Progenitor cell of endocrine pancreas (in vitro differentiated cells): ENCODE data around the gene PI4K2A. TPM values are rescaled to one million over a fixed set of nuclear protein-coding genes. Genes with fewer than 3 reads are reported as not detected.

Experiments
- DNase-seq: peaks from one replicate; pipeline ENCODE4 v3.0.0; 2021; ENCODE audit warnings: low spot score; ENCODE audit not compliant: unreplicated experiment
- H3K27ac Mint-ChIP-seq: 2 replicates; pipeline ENCODE4 v1.8.0; 2021; ENCODE audit warnings: mild to moderate bottlenecking, moderate library complexity, mixed read lengths
- H3K27me3 Mint-ChIP-seq: 2 replicates; pipeline ENCODE4 v1.8.0; 2021; ENCODE audit warnings: mixed read lengths
- H3K36me3 Mint-ChIP-seq: 2 replicates; pipeline ENCODE4 v1.8.0; 2022; ENCODE audit warnings: mixed read lengths; ENCODE audit not compliant: insufficient read depth
- H3K4me1 Mint-ChIP-seq: 2 replicates; pipeline ENCODE4 v1.8.0; 2021; ENCODE audit warnings: low read depth, mixed read lengths
- H3K4me3 Mint-ChIP-seq: 2 replicates; pipeline ENCODE4 v1.8.0; 2021; ENCODE audit warnings: low read depth, mild to moderate bottlenecking, moderate library complexity, mixed read lengths
- H3K9me3 Mint-ChIP-seq: 2 replicates; pipeline ENCODE4 v1.8.0; 2021; ENCODE audit warnings: low read depth, mixed read lengths
- CTCF ChIP-seq: fragments of 200-600 bp; sonication (generic); IDR thresholded peaks from one replicate; pipeline ENCODE4 v1.5.0; 2021; ENCODE audit warnings: antibody characterized with exemption, mild to moderate bottlenecking; ENCODE audit not compliant: unreplicated experiment
- total RNA-seq: library from RNA; stranded (reverse); gene quantifications from 2 replicates; pipeline ENCODE4 v1.2.1, GENCODE V29; 2021

Gene PI4K2A
- total RNA-seq, 1 donor from 2014 or later: 18.9 TPM

GRCh38 chr10:97719602-97720001 is 79.1 kb downstream of the PI4K2A start:
- Mint-ChIP-seq H3K27me3 (peaks cover 18% of the 10 kb centered on the region), H3K9me3 (no peaks in the 10 kb centered on the region), H3K27ac (no peak overlapping the region), H3K4me1 (peaks cover 6% of the 10 kb centered on the region), H3K36me3 (peaks cover 2% of the 10 kb centered on the region), H3K4me3 (no peak overlapping the region)
- DNase-seq: no peak
- no peak for TF ChIP-seq CTCF

- Mint-ChIP-seq H3K4me3 (no peak overlapping the region), H3K4me1 (peaks cover 4% of the 10 kb centered on the region), H3K9me3 (no peaks in the 10 kb centered on the region), H3K27ac (no peak overlapping the region), H3K36me3 (peaks cover 2% of the 10 kb centered on the region), H3K27me3 (no peaks in the 10 kb centered on the region)
- TF ChIP-seq CTCF: no peak
- no peak for DNase-seq
Observed at GRCh38 chr10:97721871-97722780, 81.7 kb downstream of the PI4K2A start.

- DNase-seq: no peak
- Mint-ChIP-seq H3K27ac (no peak overlapping the region), H3K9me3 (no peaks in the 10 kb centered on the region), H3K4me1 (peaks cover 3% of the 10 kb centered on the region), H3K27me3 (no peaks in the 10 kb centered on the region), H3K4me3 (no peak overlapping the region), H3K36me3 (peaks cover 2% of the 10 kb centered on the region)
- TF ChIP-seq CTCF: no peak
Observed at GRCh38 chr10:97723001-97723400, 82.5 kb downstream of the PI4K2A start.

GRCh38 chr10:97724341-97724941 is 84.0 kb downstream of the PI4K2A start:
- H3K27me3 Mint-ChIP-seq: no peaks in the 10 kb centered on the region
- H3K27ac Mint-ChIP-seq: no peak overlapping the region
- no peak for DNase-seq
- H3K4me1 Mint-ChIP-seq: peaks cover 3% of the 10 kb centered on the region
- no peak overlapping the region for H3K4me3 Mint-ChIP-seq
- no peaks in the 10 kb centered on the region for H3K9me3 Mint-ChIP-seq
- no peak for TF ChIP-seq CTCF
- H3K36me3 Mint-ChIP-seq: peaks cover 2% of the 10 kb centered on the region

Other genes starting within 250 kb of the PI4K2A start
- gene RRP12, start 239.3 kb upstream of the PI4K2A start, total RNA-seq: 33.5 and 36.6 TPM in 2 replicates
- 130 and 137 TPM in 2 replicates for gene PGAM1, start 214.5 kb upstream of the PI4K2A start, total RNA-seq
- gene EXOSC1, start 194.7 kb upstream of the PI4K2A start, total RNA-seq: 38.0 and 41.5 TPM in 2 replicates
- 59.6 and 64.9 TPM in 2 replicates for gene ZDHHC16, start 194.5 kb upstream of the PI4K2A start, total RNA-seq
- 80.6 and 82.1 TPM in 2 replicates for gene MMS19, start 142.2 kb upstream of the PI4K2A start, total RNA-seq
- 9.0 and 9.2 TPM in 2 replicates for gene UBTD1, start 141.7 kb upstream of the PI4K2A start, total RNA-seq
- not detected in 2 replicates for gene ANKRD2, start 67.9 kb upstream of the PI4K2A start, total RNA-seq
- gene HOGA1, start 56.3 kb upstream of the PI4K2A start, total RNA-seq: 10.5 and 11.9 TPM in 2 replicates
- gene C10orf62, start 51.0 kb upstream of the PI4K2A start, total RNA-seq: 0.91 and 0.96 TPM in 2 replicates
- gene MORN4, start 7.2 kb upstream of the PI4K2A start, total RNA-seq: 21.1 and 24.3 TPM in 2 replicates
- 4.3 TPM in 2 replicates for gene AVPI1, start 46.6 kb downstream of the PI4K2A start, total RNA-seq
- gene MARVELD1, start 73.1 kb downstream of the PI4K2A start, total RNA-seq: 14.3 and 14.7 TPM in 2 replicates
- gene ZFYVE27, start 96.5 kb downstream of the PI4K2A start, total RNA-seq: 43.4 and 44.2 TPM in 2 replicates
- 73.1 and 81.0 TPM in 2 replicates for gene SFRP5, start 131.3 kb downstream of the PI4K2A start, total RNA-seq
- 1.1 and 1.4 TPM in 2 replicates for gene GOLGA7B, start 209.2 kb downstream of the PI4K2A start, total RNA-seq